Thyroid gland (tissue), 4 donors: ENCODE results near the gene CACNA2D3. TPM values are rescaled to one million over a fixed set of nuclear protein-coding genes. Genes with fewer than 3 reads are reported as not detected.

Experiments used
- DNase-seq, 2 donors: peaks; one replicate each; pipeline ENCODE4 v3.0.0-alpha.2; 2019
- H3K27ac ChIP-seq, 3 donors: fragments of 200-600 bp; sonication (generic); 1 replicate in 2 of 3; 2 replicates in 1 of 3; pipeline ENCODE4 v1.5.1; 2016 to 2019; ENCODE audit warnings: mild to moderate bottlenecking in 1 of 3, moderate library complexity in 1 of 3
- H3K27me3 ChIP-seq: fragments of 200-600 bp; sonication (generic); one replicate; pipeline ENCODE4 v1.5.1; 2019
- H3K36me3 ChIP-seq, 2 donors: fragments of 200-600 bp; sonication (generic); one replicate each; pipeline ENCODE4 v1.5.1; 2016 to 2019
- H3K4me1 ChIP-seq, 2 donors: fragments of 200-600 bp; sonication (generic); one replicate each; pipeline ENCODE4 v1.5.1; 2017 to 2019
- H3K4me3 ChIP-seq, 3 donors: fragments of 200-600 bp; sonication (generic); replicated peaks in 1 of 3; 1 replicate in 2 of 3; 2 replicates in 1 of 3; pipeline ENCODE4 v1.5.1; 2016; ENCODE audit warnings: mild to moderate bottlenecking in 1 of 3
- H3K9me3 ChIP-seq: fragments of 200-600 bp; sonication (generic); one replicate; pipeline ENCODE4 v1.5.1; 2017
- CTCF ChIP-seq, 6 experiments: fragments of 200-600 bp in 3 of 6; fragments of 450-650 bp in 3 of 6; sonication (generic) in 3 of 6; IDR thresholded peaks; one replicate each; pipeline ENCODE4 v1.5.1; 2016 to 2019; ENCODE audit warnings: antibody characterized with exemption in 6 of 6, mild to moderate bottlenecking in 2 of 6, inconsistent platforms in 1 of 6, moderate library complexity in 1 of 6
- POLR2A ChIP-seq, 2 donors: fragments of 450-650 bp; IDR thresholded peaks; one replicate each; pipeline ENCODE4 v1.6.1; 2017; ENCODE audit warnings: antibody characterized with exemption in 2 of 2, mild to moderate bottlenecking in 2 of 2, moderate library complexity in 1 of 2
- WGBS, 2 donors: methylation state at CpG; one replicate each; pipeline ENCODE4 v1.1.5; 2017; 5-methylcytosine and 5-hydroxymethylcytosine counted together
- intact Hi-C: fragments of 100-400 bp; cut with DNase I; formaldehyde crosslinking; loops from one replicate; pipeline ENCODE4 v1.15.1; 2023
- total RNA-seq, 4 donors: library from RNA; depleted of rRNA; stranded (reverse); fragments of >200 nt; gene quantifications; one replicate each; pipeline ENCODE4 v1.2.3, GENCODE V29; 2016

The CACNA2D3 gene
- total RNA-seq, 4 donors from 2014 or later: 2.9 to 4.8 (median 4.5) TPM

- H3K4me3 ChIP-seq: no peak overlapping the region
- 71% methylated on average over 4 of the region's 4 CpGs for WGBS, 2 donors
- H3K27ac ChIP-seq: no peak overlapping the region
- intact Hi-C loops: no loop called here
- H3K9me3 ChIP-seq: no peaks in the 10 kb centered on the region
- H3K36me3 ChIP-seq: no peaks in the 10 kb centered on the region
- H3K27me3 ChIP-seq: no peaks in the 10 kb centered on the region
- no peak for DNase-seq
- TF ChIP-seq POLR2A (IDR thresholded peaks at IDR 0.05) (no peak), CTCF (IDR thresholded peaks at IDR 0.05) (no peak)
- peaks cover 0 to 4% of the 10 kb centered on the region in 2 donors for H3K4me1 ChIP-seq
Measured at GRCh38 chr3:54139630-54140029, 17.3 kb downstream of the CACNA2D3 start.

- peaks cover 0 to 3% of the 10 kb centered on the region in 2 donors for H3K4me1 ChIP-seq
- H3K9me3 ChIP-seq: no peaks in the 10 kb centered on the region
- H3K27ac ChIP-seq: no peak overlapping the region
- intact Hi-C loops: no loop called here
- H3K27me3 ChIP-seq: no peaks in the 10 kb centered on the region
- WGBS, 2 donors: 71 to 88% methylated on average over 2 of the region's 2 CpGs
- no peak for TF ChIP-seq POLR2A (IDR thresholded peaks at IDR 0.05)
- TF ChIP-seq CTCF (IDR thresholded peaks at IDR 0.05): no peak
- no peak overlapping the region for H3K4me3 ChIP-seq
- DNase-seq: no peak
- H3K36me3 ChIP-seq: no peaks in the 10 kb centered on the region
Measured at GRCh38 chr3:54144284-54144683, 21.9 kb downstream of the CACNA2D3 start.

- no peak overlapping the region for H3K27ac ChIP-seq
- H3K4me1 ChIP-seq: peaks cover 0 to 3% of the 10 kb centered on the region in 2 donors
- intact Hi-C loops: loop anchor here (5.0 kb wide), 1 partner anchor 231 kb away; no protein-coding TSS in a partner anchor
- H3K27me3 ChIP-seq: no peaks in the 10 kb centered on the region
- H3K4me3 ChIP-seq: no peak overlapping the region
- DNase-seq: peak; percentile 74 to 78
- 19 to 22% methylated on average over 8 of the region's 14 CpGs for WGBS, 2 donors
- no peaks in the 10 kb centered on the region for H3K36me3 ChIP-seq
- no peaks in the 10 kb centered on the region for H3K9me3 ChIP-seq
- TF ChIP-seq POLR2A (IDR thresholded peaks at IDR 0.05): no peak
- peak; percentile 57 to 92 (median 85) for TF ChIP-seq CTCF (IDR thresholded peaks at IDR 0.05)
Measured at GRCh38 chr3:54146506-54147239, 24.3 kb downstream of the CACNA2D3 start.

- Histone ChIP-seq H3K36me3 (no peaks in the 10 kb centered on the region), H3K4me3 (no peak overlapping the region), H3K27me3 (no peaks in the 10 kb centered on the region), H3K4me1 (peaks cover 0 to 3% of the 10 kb centered on the region in 2 donors), H3K9me3 (no peaks in the 10 kb centered on the region), H3K27ac (no peak overlapping the region)
- DNase-seq: no peak
- intact Hi-C loops: no loop called here
- WGBS, 2 donors: 87 to 90% methylated on average over 3 of the region's 3 CpGs
- TF ChIP-seq CTCF (IDR thresholded peaks at IDR 0.05): no peak
- TF ChIP-seq POLR2A (IDR thresholded peaks at IDR 0.05): no peak
Measured at GRCh38 chr3:54150864-54151467, 28.6 kb downstream of the CACNA2D3 start.

- WGBS, 2 donors: 70 to 87% methylated on average over 1 of the region's 1 CpG
- Histone ChIP-seq H3K27me3 (no peaks in the 10 kb centered on the region), H3K36me3 (no peaks in the 10 kb centered on the region), H3K27ac (no peak overlapping the region), H3K4me3 (no peak overlapping the region), H3K4me1 (no peaks in the 10 kb centered on the region), H3K9me3 (no peaks in the 10 kb centered on the region)
- DNase-seq: no peak
- intact Hi-C loops: no loop called here
- no peak for TF ChIP-seq CTCF (IDR thresholded peaks at IDR 0.05)
- no peak for TF ChIP-seq POLR2A (IDR thresholded peaks at IDR 0.05)
Measured at GRCh38 chr3:54153477-54153876, 31.1 kb downstream of the CACNA2D3 start.
